Activated T-cell treated with anti-CD3 and anti-CD28 coated beads for 24 hours (primary cell): ENCODE measurements around the gene CENPN.
A peak's percentile ranks its signal among the peaks of the same experiment; 100 is the strongest.

Source experiments
- DNase-seq: peaks from one replicate; pipeline ENCODE4 v3.0.0-alpha.2; 2020; ENCODE audit warnings: low read depth

The CENPN gene

GRCh38 chr16:81035398-81035974 lies 28.5 kb downstream of the CENPN start, which contains the start of gene ATMIN:
Gene ATMIN, plus strand, starts transcription at chr16:81035842. Its CDS starts 29 bp downstream, at chr16:81035871.
- peak; percentile 83 for DNase-seq

- DNase-seq = no peak
These were observed 29.1 kb downstream of the CENPN start for GRCh38 chr16:81035975-81036750.

- DNase-seq = no peak
These were observed 29.8 kb downstream of the CENPN start for GRCh38 chr16:81036751-81037350.

GRCh38 chr16:81040131-81040530 lies 33.1 kb downstream of the CENPN start:
- no peak for DNase-seq

GRCh38 chr16:81040842-81041241 lies 33.8 kb downstream of the CENPN start:
- no peak for DNase-seq

- DNase-seq = no peak
These were observed 34.7 kb downstream of the CENPN start for GRCh38 chr16:81041696-81042095.

- DNase-seq = no peak
These were observed 35.8 kb downstream of the CENPN start for GRCh38 chr16:81042821-81043220.

- no peak for DNase-seq
These were observed 46.7 kb downstream of the CENPN start for GRCh38 chr16:81053761-81054160.

- DNase-seq = no peak
These were observed 53.7 kb downstream of the CENPN start for GRCh38 chr16:81060576-81061306.

GRCh38 chr16:81061307-81061640 lies 54.3 kb downstream of the CENPN start:
- no peak for DNase-seq

- no peak for DNase-seq
These were observed 55.0 kb downstream of the CENPN start for GRCh38 chr16:81061871-81062608.

GRCh38 chr16:81066681-81067080 lies 59.7 kb downstream of the CENPN start:
- DNase-seq = no peak

GRCh38 chr16:81067166-81067565 lies 60.2 kb downstream of the CENPN start:
- no peak for DNase-seq

GRCh38 chr16:81069063-81069462 lies 62.0 kb downstream of the CENPN start:
- DNase-seq = no peak

- DNase-seq = no peak
These were observed 64.0 kb downstream of the CENPN start for GRCh38 chr16:81070979-81071378.

GRCh38 chr16:81071805-81072204 lies 64.8 kb downstream of the CENPN start:
- DNase-seq = no peak

GRCh38 chr16:81073560-81074330 lies 66.7 kb downstream of the CENPN start:
- no peak for DNase-seq

GRCh38 chr16:81076566-81077075 lies 69.6 kb downstream of the CENPN start:
- peak; percentile 91 for DNase-seq

- peak; percentile 97 for DNase-seq
These were observed 70.3 kb downstream of the CENPN start, which contains the start of gene C16orf46 for GRCh38 chr16:81077076-81077940. Gene C16orf46, minus strand, starts transcription at chr16:81077238. Its CDS starts 13,283 bp downstream, at chr16:81063955.

GRCh38 chr16:81080233-81080632 lies 73.2 kb downstream of the CENPN start:
- DNase-seq = no peak
